Epithelial cell of esophagus (primary cell): ENCODE results near the gene PAGR1.

Source experiments
- DNase-seq: peaks from one replicate; pipeline ENCODE4 v3.0.0; 2010; ENCODE audit warnings: low read depth
- H3K4me3 ChIP-seq: 2 replicates; pipeline ENCODE4 v1.5.1; 2011; ENCODE audit warnings: mild to moderate bottlenecking, low read length, control low read depth
- CTCF ChIP-seq: IDR thresholded peaks from 2 replicates; pipeline ENCODE4 v1.5.1; 2011; ENCODE audit warnings: low read depth, mild to moderate bottlenecking, low read length, control low read depth, inconsistent platforms; ENCODE audit not compliant: insufficient read depth; ENCODE audit errors: missing control alignments

PAGR1 gene

GRCh38 chr16:29802416-29802935, 13.5 kb upstream of the PAGR1 start:
- TF ChIP-seq CTCF = no peak
- no peak for DNase-seq
- no peak overlapping the region for H3K4me3 ChIP-seq

GRCh38 chr16:29804020-29804419, 11.9 kb upstream of the PAGR1 start:
- DNase-seq = no peak
- no peak overlapping the region for H3K4me3 ChIP-seq
- no peak for TF ChIP-seq CTCF

- no peak for DNase-seq
- H3K4me3 ChIP-seq = peak overlapping the region; percentile 81
- TF ChIP-seq CTCF = no peak
Measured at GRCh38 chr16:29804455-29805231, 11.3 kb upstream of the PAGR1 start.

- peak; percentile 14 for TF ChIP-seq CTCF
- peak; percentile 98 for DNase-seq
- peak overlapping the region; percentile 81 for H3K4me3 ChIP-seq
Measured at GRCh38 chr16:29805232-29806098, 10.5 kb upstream of the PAGR1 start.

- H3K4me3 ChIP-seq = peak within 1 kb of the TSS; percentile 81
- peak; percentile 94 for DNase-seq
Measured at GRCh38 chr16:29806099-29806579, 9.8 kb upstream of the PAGR1 start, which contains the start of gene MAZ. TSS of gene MAZ (plus strand) at chr16:29806529. CDS start at chr16:29806702, 173 bp downstream.

More at GRCh38 chr16:29806099-29806579, 9.8 kb upstream of the PAGR1 start, which contains the start of gene MAZ:
- TF ChIP-seq CTCF = no peak
